H1 (cell line): Measurements from ENCODE around the gene DDAH2. TPM values are rescaled to one million over a fixed set of nuclear protein-coding genes. Genes with fewer than 3 reads are reported as not detected.

Source experiments
- ASH2L ChIP-seq: fragments of 200-600, 300-600 bp; sonication (generic); IDR thresholded peaks from one replicate; pipeline ENCODE4 v1.7.1; 2017; ENCODE audit warnings: low read length
- BCL11A ChIP-seq, 2 experiments: IDR thresholded peaks; one replicate each; pipeline ENCODE4 v1.6.1; 2011; ENCODE audit warnings: low read depth in 2 of 2, low read length in 2 of 2, mild to moderate bottlenecking in 2 of 2
- CREB1 ChIP-seq: IDR thresholded peaks from 2 replicates; pipeline ENCODE4 v1.6.1; 2012; ENCODE audit warnings: inconsistent platforms
- EP300 ChIP-seq, 2 experiments: IDR thresholded peaks; 1 replicate in 1 of 2; 2 replicates in 1 of 2; pipeline ENCODE4 v1.6.1; 2011 to 2012; ENCODE audit warnings: low read depth in 2 of 2, low read length in 2 of 2, mild to moderate bottlenecking in 2 of 2, borderline replicate concordance in 1 of 2, inconsistent platforms in 1 of 2, moderate library complexity in 1 of 2
- EZH2 ChIP-seq: fragments of 200-600 bp; sonication (generic); IDR thresholded peaks from 2 replicates; pipeline ENCODE4 v1.7.1; 2012; ENCODE audit warnings: low read depth, mild to moderate bottlenecking, moderate library complexity, low read length, inconsistent platforms; ENCODE audit not compliant: severe bottlenecking
- GABPA ChIP-seq: IDR thresholded peaks from 2 replicates; pipeline ENCODE4 v1.6.1; 2011; ENCODE audit warnings: mild to moderate bottlenecking, low read length, moderate library complexity, borderline replicate concordance; ENCODE audit not compliant: insufficient read depth
- JUN ChIP-seq: IDR thresholded peaks from 2 replicates; pipeline ENCODE4 v1.6.1; 2011; ENCODE audit warnings: low read depth, mild to moderate bottlenecking, improper control_type of control experiment, low read length
- JUND ChIP-seq: IDR thresholded peaks from 2 replicates; pipeline ENCODE4 v1.6.1; 2011; ENCODE audit warnings: mild to moderate bottlenecking, improper control_type of control experiment, low read length
- MAFK ChIP-seq: IDR thresholded peaks from 2 replicates; pipeline ENCODE4 v1.6.1; 2012; ENCODE audit warnings: low read depth, mild to moderate bottlenecking, improper control_type of control experiment, low read length
- RFX5 ChIP-seq: IDR thresholded peaks from 2 replicates; pipeline ENCODE4 v1.6.1; 2011; ENCODE audit warnings: low read depth, low read length, improper control_type of control experiment, borderline replicate concordance
- RNF2 ChIP-seq: fragments of 200-900, 300-1000 bp; sonication (generic); IDR thresholded peaks from 2 replicates; pipeline ENCODE4 v1.7.1; 2016; ENCODE audit warnings: borderline replicate concordance, low read depth, mild to moderate bottlenecking, antibody characterized with exemption, low read length; ENCODE audit not compliant: poor library complexity, severe bottlenecking; ENCODE audit errors: missing control alignments
- SP1 ChIP-seq: IDR thresholded peaks from 2 replicates; pipeline ENCODE4 v1.6.1; 2011; ENCODE audit warnings: low read depth, low read length
- SP2 ChIP-seq: IDR thresholded peaks from 2 replicates; pipeline ENCODE4 v1.6.1; 2012; ENCODE audit warnings: mild to moderate bottlenecking, low read length, inconsistent platforms
- SP4 ChIP-seq: IDR thresholded peaks from 2 replicates; pipeline ENCODE4 v1.6.1; 2012; ENCODE audit warnings: low read length, inconsistent platforms
- SRF ChIP-seq: IDR thresholded peaks from 2 replicates; pipeline ENCODE4 v1.6.1; 2011; ENCODE audit warnings: mild to moderate bottlenecking, low read depth, low read length, moderate library complexity
- TAF1 ChIP-seq: IDR thresholded peaks from 2 replicates; pipeline ENCODE4 v1.6.1; 2011; ENCODE audit warnings: mild to moderate bottlenecking, low read depth, low read length
- TCF12 ChIP-seq: IDR thresholded peaks from 2 replicates; pipeline ENCODE4 v1.6.1; 2011; ENCODE audit warnings: low read depth, mild to moderate bottlenecking, low read length
- TEAD4 ChIP-seq: IDR thresholded peaks from 2 replicates; pipeline ENCODE4 v1.6.1; 2012; ENCODE audit warnings: low read depth, low read length, inconsistent platforms, mixed read lengths
- YY1 ChIP-seq: IDR thresholded peaks from 2 replicates; pipeline ENCODE4 v1.6.1; 2011; ENCODE audit warnings: low read depth, mild to moderate bottlenecking, low read length
- polyA plus RNA-seq, 7 experiments: library from polyadenylated mRNA; depleted of rRNA in 3 of 7; stranded (reverse) in 5 of 7; unstranded in 2 of 7; fragments of >200 nt in 5 of 7; fragments of 200-250 nt in 2 of 7; gene quantifications; 1 replicate in 5 of 7; 2 replicates in 1 of 7; 4 replicates in 1 of 7; pipeline versions ENCODE4 v1.2.1 to v1.2.3, GENCODE V29; 2011 to 2013; ENCODE audit warnings: missing spikeins in 2 of 7, mixed read lengths in 2 of 7
- total RNA-seq: library from RNA; stranded (reverse); fragmentation: NEBNext Ultra II Directional; extraction: Animal tissue kit (Norgen Biotek cat#: 25700); gene quantifications from 2 replicates; pipeline ENCODE4 v1.2.1, GENCODE V29; 2021
- TF ChIP-seq, protein P1 (sequence below): IDR thresholded peaks from 2 replicates; pipeline ENCODE4 v1.6.1; 2012; ENCODE audit warnings: low read length, inconsistent platforms
- TF ChIP-seq, protein P2 (sequence below): IDR thresholded peaks from 2 replicates; pipeline ENCODE4 v1.6.1; 2012; ENCODE audit warnings: inconsistent platforms
- TF ChIP-seq, protein P3 (sequence below): IDR thresholded peaks from 2 replicates; pipeline ENCODE4 v1.6.1; 2012; ENCODE audit warnings: inconsistent platforms

The DDAH2 gene
- total and polyA plus RNA-seq, 2 of the 8 experiments (the other 6 are each of a cell fraction or from before 2014, with no cell fraction given): 53.3 to 73.5 TPM

DNA sequence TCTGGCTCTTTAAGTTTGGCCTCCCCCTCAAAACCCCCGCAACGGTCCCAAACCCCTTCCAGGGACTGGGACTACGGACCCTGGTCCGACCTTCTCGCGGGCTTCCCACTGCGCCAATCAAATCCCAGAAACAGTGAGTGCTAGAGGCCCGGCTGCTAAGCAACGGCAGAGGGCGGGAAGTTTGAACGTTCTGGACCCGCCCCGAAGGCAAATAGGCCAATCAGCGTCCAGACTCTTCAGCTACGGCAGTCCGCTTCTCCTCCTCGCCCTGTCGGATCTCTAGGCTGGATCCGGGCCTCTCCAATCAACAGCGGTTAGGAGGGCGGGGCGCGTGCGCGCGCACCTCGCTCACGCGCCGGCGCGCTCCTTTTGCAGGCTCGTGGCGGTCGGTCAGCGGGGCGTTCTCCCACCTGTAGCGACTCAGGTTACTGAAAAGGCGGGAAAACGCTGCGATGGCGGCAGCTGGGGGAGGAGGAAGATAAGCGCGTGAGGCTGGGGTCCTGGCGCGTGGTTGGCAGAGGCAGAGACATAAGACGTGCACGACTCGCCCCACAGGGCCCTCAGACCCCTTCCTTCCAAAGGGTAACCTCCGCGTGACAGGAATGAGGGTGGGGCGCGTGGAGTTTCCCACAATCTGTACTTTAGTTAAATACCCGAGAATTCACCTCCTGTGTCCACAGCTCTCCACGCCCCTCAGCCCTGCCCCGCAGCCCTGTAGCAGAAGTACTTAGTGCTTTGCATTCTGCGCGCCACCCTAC, 10.7 kb upstream of the DDAH2 start, which contains the start of gene MSH5 (continued):
- TF ChIP-seq, protein P1, sequence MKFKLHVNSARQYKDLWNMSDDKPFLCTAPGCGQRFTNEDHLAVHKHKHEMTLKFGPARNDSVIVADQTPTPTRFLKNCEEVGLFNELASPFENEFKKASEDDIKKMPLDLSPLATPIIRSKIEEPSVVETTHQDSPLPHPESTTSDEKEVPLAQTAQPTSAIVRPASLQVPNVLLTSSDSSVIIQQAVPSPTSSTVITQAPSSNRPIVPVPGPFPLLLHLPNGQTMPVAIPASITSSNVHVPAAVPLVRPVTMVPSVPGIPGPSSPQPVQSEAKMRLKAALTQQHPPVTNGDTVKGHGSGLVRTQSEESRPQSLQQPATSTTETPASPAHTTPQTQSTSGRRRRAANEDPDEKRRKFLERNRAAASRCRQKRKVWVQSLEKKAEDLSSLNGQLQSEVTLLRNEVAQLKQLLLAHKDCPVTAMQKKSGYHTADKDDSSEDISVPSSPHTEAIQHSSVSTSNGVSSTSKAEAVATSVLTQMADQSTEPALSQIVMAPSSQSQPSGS: peak; percentile 77
- TF ChIP-seq ASH2L: peak; percentile 63
- no peak for TF ChIP-seq EZH2
- no peak for TF ChIP-seq JUN
- TF ChIP-seq, protein P2, sequence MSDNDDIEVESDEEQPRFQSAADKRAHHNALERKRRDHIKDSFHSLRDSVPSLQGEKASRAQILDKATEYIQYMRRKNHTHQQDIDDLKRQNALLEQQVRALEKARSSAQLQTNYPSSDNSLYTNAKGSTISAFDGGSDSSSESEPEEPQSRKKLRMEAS: peak; percentile 100
- TF ChIP-seq, protein P3, sequence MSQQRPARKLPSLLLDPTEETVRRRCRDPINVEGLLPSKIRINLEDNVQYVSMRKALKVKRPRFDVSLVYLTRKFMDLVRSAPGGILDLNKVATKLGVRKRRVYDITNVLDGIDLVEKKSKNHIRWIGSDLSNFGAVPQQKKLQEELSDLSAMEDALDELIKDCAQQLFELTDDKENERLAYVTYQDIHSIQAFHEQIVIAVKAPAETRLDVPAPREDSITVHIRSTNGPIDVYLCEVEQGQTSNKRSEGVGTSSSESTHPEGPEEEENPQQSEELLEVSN: peak; percentile 100
- peak; percentile 82; the same call in 1 of the 2 replicates for TF ChIP-seq TCF12
- 0 out of 2 replicates have a peak, but pooled peaks have one; percentile 28 for TF ChIP-seq RFX5
- TF ChIP-seq YY1: peak; percentile 90
- TF ChIP-seq SP1: peak; percentile 90
- TF ChIP-seq BCL11A (IDR thresholded peaks at IDR 0.05; ENCODE audit: low read depth in 2 of 2, low read length in 2 of 2): no peak
- TF ChIP-seq RNF2: peak; percentile 27
- TF ChIP-seq EP300 (IDR thresholded peaks at IDR 0.05; ENCODE audit: borderline replicate concordance in 1 of 2, low read depth in 2 of 2, low read length in 2 of 2): peak in 1 of 2 experiments; percentile 35; a peak in 1 of 3 replicates
- peak; percentile 75; the same call in 1 of the 2 replicates for TF ChIP-seq TAF1
- no peak for TF ChIP-seq SRF
- TF ChIP-seq GABPA: no peak
- no peak for TF ChIP-seq MAFK
- peak; percentile 48 for TF ChIP-seq SP2
- TF ChIP-seq JUND: no peak
- TF ChIP-seq SP4: peak; percentile 93; the same call in 1 of the 2 replicates
- peak; percentile 53; the same call in 1 of the 2 replicates for TF ChIP-seq CREB1
- 0 out of 2 replicates have a peak, but pooled peaks have one; percentile 11 for TF ChIP-seq TEAD4
